GM19438 (cell line): Measurements from ENCODE around the gene ANKRD33B.
A peak's percentile ranks its signal among the peaks of the same experiment; 100 is the strongest.
"Not testable (repeated sequence)": the region's sequence is repeated elsewhere in the genome, so short reads cannot be mapped to it uniquely, and the experiment has no call there.

Experiments used
- ATAC-seq: cut with Tn5 transposase; IDR thresholded peaks from one replicate; pipeline ENCODE4 v1.9.1; 2021; ENCODE audit warnings: low read depth; ENCODE audit not compliant: unreplicated experiment

Gene ANKRD33B

GRCh38 chr5:10653043-10653442 is 89.2 kb downstream of the ANKRD33B start:
- no peak for ATAC-seq

GRCh38 chr5:10653751-10654400 is 90.0 kb downstream of the ANKRD33B start:
- no peak for ATAC-seq

GRCh38 chr5:10654566-10654965 is 90.7 kb downstream of the ANKRD33B start:
- ATAC-seq = no peak

GRCh38 chr5:10655161-10655971 is 91.5 kb downstream of the ANKRD33B start:
- peak; percentile 78 for ATAC-seq

- no peak for ATAC-seq
These were observed 92.3 kb downstream of the ANKRD33B start for GRCh38 chr5:10655972-10656830.

GRCh38 chr5:10658265-10658664 is 94.4 kb downstream of the ANKRD33B start:
- ATAC-seq = no peak

GRCh38 chr5:10660135-10660534 is 96.3 kb downstream of the ANKRD33B start:
- no peak for ATAC-seq

- no peak for ATAC-seq
These were observed 97.0 kb downstream of the ANKRD33B start for GRCh38 chr5:10660720-10661387.

- no peak for ATAC-seq
These were observed 97.5 kb downstream of the ANKRD33B start for GRCh38 chr5:10661401-10661800.

GRCh38 chr5:10662083-10662482 is 98.2 kb downstream of the ANKRD33B start:
- no peak for ATAC-seq

GRCh38 chr5:10662661-10663488 is 99.0 kb downstream of the ANKRD33B start:
- no peak for ATAC-seq

- no peak for ATAC-seq
These were observed 99.8 kb downstream of the ANKRD33B start for GRCh38 chr5:10663489-10664179.

- ATAC-seq = not testable (repeated sequence)
These were observed 100.4 kb downstream of the ANKRD33B start for GRCh38 chr5:10664180-10664769.

GRCh38 chr5:10665799-10666198 is 101.9 kb downstream of the ANKRD33B start:
- ATAC-seq = no peak

GRCh38 chr5:10666531-10667299 is 102.8 kb downstream of the ANKRD33B start:
- ATAC-seq = no peak

GRCh38 chr5:10667431-10668057 is 103.7 kb downstream of the ANKRD33B start:
- no peak for ATAC-seq

- ATAC-seq = no peak
These were observed 104.8 kb downstream of the ANKRD33B start for GRCh38 chr5:10668697-10669096.

GRCh38 chr5:10669983-10670382 is 106.1 kb downstream of the ANKRD33B start:
- no peak for ATAC-seq
